Lower lobe of right lung (tissue), 2 donors: ENCODE measurements around the gene VIPR2. TPM values are rescaled to one million over a fixed set of nuclear protein-coding genes. Genes with fewer than 3 reads are reported as not detected.
"Not testable (repeated sequence)": the region's sequence is repeated elsewhere in the genome, so short reads cannot be mapped to it uniquely, and the experiment has no call there.

Experiments used
- ATAC-seq, 2 donors: fragments of 200-7000 bp; cut with Tn5 transposase; one replicate each; pipeline ENCODE4 v1.9.1; 2020 to 2022; ENCODE audit warnings: mild to moderate bottlenecking in 2 of 2, moderate library complexity in 2 of 2
- DNase-seq: peaks from one replicate; pipeline ENCODE4 v3.0.0-alpha.2; 2020
- H3K27ac ChIP-seq: fragments of 200-600 bp; one replicate; pipeline ENCODE4 v1.8.0; 2022
- H3K27me3 ChIP-seq: fragments of 200-600 bp; one replicate; pipeline ENCODE4 v1.8.0; 2022; ENCODE audit warnings: low read depth
- H3K36me3 ChIP-seq: fragments of 200-600 bp; one replicate; pipeline ENCODE4 v1.8.0; 2022; ENCODE audit warnings: mild to moderate bottlenecking
- H3K4me1 ChIP-seq: fragments of 200-600 bp; one replicate; pipeline ENCODE4 v1.8.0; 2022
- H3K4me3 ChIP-seq: fragments of 200-600 bp; one replicate; pipeline ENCODE4 v1.8.0; 2022; ENCODE audit warnings: mild to moderate bottlenecking
- H3K9me3 ChIP-seq: fragments of 200-600 bp; one replicate; pipeline ENCODE4 v1.8.0; 2022
- CTCF ChIP-seq: fragments of 200-600 bp; IDR thresholded peaks from one replicate; pipeline ENCODE4 v1.8.0; 2022; ENCODE audit warnings: antibody characterized with exemption, mild to moderate bottlenecking
- intact Hi-C: fragments of 100-400 bp; cut with DNase I; formaldehyde crosslinking; loops from one replicate; pipeline ENCODE4 v1.11.0; 2022
- total RNA-seq: library from RNA; stranded (reverse); fragmentation: NEBNext Ultra II Directional; extraction: Animal tissue kit (Norgen Biotek cat#: 25700); gene quantifications from one replicate; pipeline ENCODE4 v1.2.1, GENCODE V29; 2021
- donor health status: DM: no; HTN: yes; CAD: no; lungs with severe emphysema.

VIPR2 gene
- total RNA-seq, 1 donor from 2014 or later, result 0.80 TPM

DNA sequence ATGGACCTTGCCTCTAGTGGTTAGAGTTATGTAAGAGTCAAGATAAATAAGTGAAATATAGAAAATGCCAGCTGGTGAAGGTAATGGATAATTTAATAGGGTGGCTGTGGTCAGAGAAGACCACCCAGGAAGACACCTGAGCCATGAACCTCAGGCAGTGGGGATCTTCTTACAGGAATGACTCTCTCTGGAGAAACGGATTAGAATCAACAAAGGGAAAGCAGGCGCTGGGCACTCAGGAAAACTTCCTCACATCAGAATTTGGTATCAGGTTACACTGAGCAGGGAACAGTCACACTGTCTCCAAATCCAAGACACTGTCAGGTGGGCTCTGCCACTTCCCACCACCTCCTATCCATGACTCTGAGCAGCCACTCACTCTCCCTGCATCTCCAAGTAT lies 155.7 kb downstream of the VIPR2 start:
- TF ChIP-seq CTCF, result no peak
- H3K27ac ChIP-seq, result no peak overlapping the region
- no peak overlapping the region for H3K4me3 ChIP-seq
- no peak for ATAC-seq
- H3K36me3 ChIP-seq, result no peaks in the 10 kb centered on the region
- intact Hi-C loops, result no loop called here
- no peak for DNase-seq
- no peaks in the 10 kb centered on the region for H3K9me3 ChIP-seq
- peaks cover 38% of the 10 kb centered on the region for H3K27me3 ChIP-seq
- no peaks in the 10 kb centered on the region for H3K4me1 ChIP-seq

DNA sequence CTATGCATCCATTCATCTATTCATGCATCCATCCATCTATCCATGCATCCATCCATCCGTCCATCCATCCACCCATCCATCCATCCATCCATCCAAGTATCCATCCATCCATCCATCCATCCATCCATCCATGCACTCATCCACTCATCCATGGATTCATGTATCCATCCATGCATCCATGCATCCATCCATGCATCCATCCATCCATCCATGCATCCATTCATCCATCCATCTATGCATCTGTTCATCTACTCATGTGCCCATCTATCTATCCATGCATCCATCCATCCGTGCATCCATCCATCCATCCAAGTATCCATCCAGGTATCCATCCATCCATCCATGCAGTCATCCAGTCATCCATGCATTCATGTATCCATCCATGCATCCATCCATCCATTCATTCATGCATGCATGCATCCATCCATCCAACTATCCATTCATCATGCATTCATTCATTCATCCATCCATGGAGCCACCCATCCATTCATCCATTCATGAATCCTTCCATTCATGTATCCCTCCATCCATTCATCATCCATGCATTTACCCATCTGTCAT lies 156.3 kb downstream of the VIPR2 start:
- intact Hi-C loops, result no loop called here

DNA sequence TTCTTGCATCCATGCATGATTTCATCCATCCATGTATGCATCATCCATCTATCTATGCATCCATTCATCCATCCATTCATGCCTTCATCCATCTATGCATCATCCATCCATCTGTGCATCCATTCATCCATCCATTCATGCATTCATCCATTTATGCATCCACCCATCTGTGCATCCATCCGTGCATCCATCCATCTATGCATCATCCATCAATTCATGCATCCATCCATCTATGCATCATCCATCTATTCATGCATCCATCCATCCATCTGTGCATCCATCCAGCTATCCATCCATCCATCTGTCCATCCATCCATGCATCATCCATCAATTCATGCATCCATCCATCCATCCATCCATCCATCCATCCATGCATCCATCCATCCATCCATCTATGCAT lies 157.0 kb downstream of the VIPR2 start:
- H3K36me3 ChIP-seq, result no peaks in the 10 kb centered on the region
- H3K4me3 ChIP-seq, result no peak overlapping the region
- no peak for DNase-seq
- no peaks in the 10 kb centered on the region for H3K4me1 ChIP-seq
- TF ChIP-seq CTCF, result no peak
- no peak overlapping the region for H3K27ac ChIP-seq
- ATAC-seq, result no peak
- peaks cover 28% of the 10 kb centered on the region for H3K27me3 ChIP-seq
- peaks cover 6% of the 10 kb centered on the region for H3K9me3 ChIP-seq
- intact Hi-C loops, result no loop called here

More for the DNA sequence above, 156.3 kb downstream of the VIPR2 start:
- TF ChIP-seq CTCF, result no peak
- H3K9me3 ChIP-seq, result no peaks in the 10 kb centered on the region
- no peak overlapping the region for H3K4me3 ChIP-seq
- peaks cover 32% of the 10 kb centered on the region for H3K27me3 ChIP-seq
- DNase-seq (no peak), ATAC-seq (no peak)
- H3K4me1 ChIP-seq, result no peaks in the 10 kb centered on the region
- H3K27ac ChIP-seq, result no peak overlapping the region
- no peaks in the 10 kb centered on the region for H3K36me3 ChIP-seq

- Histone ChIP-seq H3K9me3 (peaks cover 22% of the 10 kb centered on the region), H3K27me3 (peaks cover 11% of the 10 kb centered on the region), H3K27ac (no peak overlapping the region), H3K4me3 (no peak overlapping the region), H3K36me3 (no peaks in the 10 kb centered on the region), H3K4me1 (no peaks in the 10 kb centered on the region)
- intact Hi-C loops, result no loop called here
- no peak for TF ChIP-seq CTCF
- ATAC-seq (no peak), DNase-seq (no peak)
Observed at GRCh38 chr7:158985583-158985982, 159.1 kb downstream of the VIPR2 start.

- intact Hi-C loops, DNase-seq: not testable (repeated sequence)
Observed at GRCh38 chr7:158984007-158984406, 160.7 kb downstream of the VIPR2 start.

DNA sequence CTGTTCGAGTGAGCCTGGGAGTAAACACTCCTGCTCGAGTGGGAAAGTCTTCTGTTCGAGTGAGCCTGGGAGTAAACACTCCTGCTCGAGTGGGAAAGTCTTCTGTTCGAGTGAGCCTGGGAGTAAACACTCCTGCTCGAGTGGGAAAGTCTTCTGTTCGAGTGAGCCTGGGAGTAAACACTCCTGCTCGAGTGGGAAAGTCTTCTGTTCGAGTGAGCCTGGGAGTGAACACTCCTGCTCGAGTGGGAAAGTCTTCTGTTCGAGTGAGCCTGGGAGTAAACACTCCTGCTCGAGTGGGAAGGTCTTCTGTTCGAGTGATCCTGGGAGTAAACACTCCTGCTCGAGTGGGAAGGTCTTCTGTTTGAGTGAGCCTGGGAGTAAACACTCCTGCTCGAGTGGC lies 162.6 kb downstream of the VIPR2 start:
- H3K4me3 ChIP-seq, ATAC-seq, H3K4me1 ChIP-seq, H3K27me3 ChIP-seq, DNase-seq, H3K36me3 ChIP-seq, H3K27ac ChIP-seq, intact Hi-C loops: not testable (repeated sequence)
- H3K9me3 ChIP-seq, result peaks cover 22% of the 10 kb centered on the region

More at GRCh38 chr7:158984007-158984406, 160.7 kb downstream of the VIPR2 start:
- H3K4me1 ChIP-seq, ATAC-seq, H3K27ac ChIP-seq, H3K36me3 ChIP-seq, H3K27me3 ChIP-seq, H3K4me3 ChIP-seq: not testable (repeated sequence)
- peaks cover 22% of the 10 kb centered on the region for H3K9me3 ChIP-seq
